ENCODE measurements around the gene STK40.
A peak's percentile ranks its signal among the peaks of the same experiment; 100 is the strongest.

Gene STK40

GRCh38 chr1:36389261-36389660 lies 3.5 kb upstream of the STK40 start:
- H3K4me2 ChIP-seq (ENCODE audit: low read depth, low read length): no peak overlapping the region
- H3K4me1 ChIP-seq (ENCODE audit: low read length): peaks cover 32% of the 10 kb centered on the region
- no peaks in the 10 kb centered on the region for H3K36me3 ChIP-seq (replicated peaks; ENCODE audit: insufficient read depth, low read length)
- H3K9me3 ChIP-seq (replicated peaks; ENCODE audit: insufficient read depth, low read length): no peaks in the 10 kb centered on the region
- H3K27me3 ChIP-seq (replicated peaks; ENCODE audit: insufficient read depth, low read length): no peaks in the 10 kb centered on the region
- peaks cover 39% of the 10 kb centered on the region for H3F3A ChIP-seq (ENCODE audit: insufficient read depth, low read length)
- no peak overlapping the region for H3K9ac ChIP-seq (ENCODE audit: low read length)
- DNase-seq: no peak
- peak overlapping the region; percentile 26; the same call in 1 of the 2 replicates for H3K27ac ChIP-seq (ENCODE audit: low read length)
- H3K9me2 ChIP-seq (replicated peaks; ENCODE audit: insufficient read depth, low read length): no peaks in the 10 kb centered on the region
- H3K79me2 ChIP-seq (ENCODE audit: low read length): peaks cover 21% of the 10 kb centered on the region
- H3K4me3 ChIP-seq (ENCODE audit: low read length): no peak overlapping the region
- no peaks in the 10 kb centered on the region for H4K20me1 ChIP-seq (ENCODE audit: insufficient read depth, low read length)
- no peak overlapping the region for H2AFZ ChIP-seq (ENCODE audit: low read length)
- no peak for TF ChIP-seq EZH2phosphoT487 (IDR thresholded peaks at IDR 0.05; ENCODE audit: low read length)
- no peak for TF ChIP-seq EZH2 (optimal IDR thresholded peaks at IDR 0.05; ENCODE audit: low read depth, low read length)
- TF ChIP-seq, protein P1, sequence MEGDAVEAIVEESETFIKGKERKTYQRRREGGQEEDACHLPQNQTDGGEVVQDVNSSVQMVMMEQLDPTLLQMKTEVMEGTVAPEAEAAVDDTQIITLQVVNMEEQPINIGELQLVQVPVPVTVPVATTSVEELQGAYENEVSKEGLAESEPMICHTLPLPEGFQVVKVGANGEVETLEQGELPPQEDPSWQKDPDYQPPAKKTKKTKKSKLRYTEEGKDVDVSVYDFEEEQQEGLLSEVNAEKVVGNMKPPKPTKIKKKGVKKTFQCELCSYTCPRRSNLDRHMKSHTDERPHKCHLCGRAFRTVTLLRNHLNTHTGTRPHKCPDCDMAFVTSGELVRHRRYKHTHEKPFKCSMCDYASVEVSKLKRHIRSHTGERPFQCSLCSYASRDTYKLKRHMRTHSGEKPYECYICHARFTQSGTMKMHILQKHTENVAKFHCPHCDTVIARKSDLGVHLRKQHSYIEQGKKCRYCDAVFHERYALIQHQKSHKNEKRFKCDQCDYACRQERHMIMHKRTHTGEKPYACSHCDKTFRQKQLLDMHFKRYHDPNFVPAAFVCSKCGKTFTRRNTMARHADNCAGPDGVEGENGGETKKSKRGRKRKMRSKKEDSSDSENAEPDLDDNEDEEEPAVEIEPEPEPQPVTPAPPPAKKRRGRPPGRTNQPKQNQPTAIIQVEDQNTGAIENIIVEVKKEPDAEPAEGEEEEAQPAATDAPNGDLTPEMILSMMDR (IDR thresholded peaks at IDR 0.05; ENCODE audit: low read length): no peak

GRCh38 chr1:36387141-36387949 lies 1.6 kb upstream of the STK40 start:
- Histone ChIP-seq H3K27ac (ENCODE audit: low read length) (peak overlapping the region; percentile 99), H3K79me2 (ENCODE audit: low read length) (peaks cover 32% of the 10 kb centered on the region), H2AFZ (ENCODE audit: low read length) (peak overlapping the region; percentile 37), H3K9ac (ENCODE audit: low read length) (peak overlapping the region; percentile 99), H4K20me1 (ENCODE audit: insufficient read depth, low read length) (no peaks in the 10 kb centered on the region), H3K27me3 (replicated peaks; ENCODE audit: insufficient read depth, low read length) (no peaks in the 10 kb centered on the region), H3K9me2 (replicated peaks; ENCODE audit: insufficient read depth, low read length) (no peaks in the 10 kb centered on the region), H3K4me1 (ENCODE audit: low read length) (peaks cover 33% of the 10 kb centered on the region), H3K4me2 (ENCODE audit: low read depth, low read length) (peak overlapping the region; percentile 99), H3K36me3 (replicated peaks; ENCODE audit: insufficient read depth, low read length) (no peaks in the 10 kb centered on the region), H3K9me3 (replicated peaks; ENCODE audit: insufficient read depth, low read length) (no peaks in the 10 kb centered on the region), H3F3A (ENCODE audit: insufficient read depth, low read length) (peaks cover 39% of the 10 kb centered on the region), H3K4me3 (ENCODE audit: low read length) (peak overlapping the region; percentile 85)
- DNase-seq: peak; percentile 18
- TF ChIP-seq EZH2phosphoT487 (IDR thresholded peaks at IDR 0.05; ENCODE audit: low read length) (no peak), EZH2 (optimal IDR thresholded peaks at IDR 0.05; ENCODE audit: low read depth, low read length) (no peak)
- TF ChIP-seq, protein P1 (IDR thresholded peaks at IDR 0.05; ENCODE audit: low read length): no peak

DNA sequence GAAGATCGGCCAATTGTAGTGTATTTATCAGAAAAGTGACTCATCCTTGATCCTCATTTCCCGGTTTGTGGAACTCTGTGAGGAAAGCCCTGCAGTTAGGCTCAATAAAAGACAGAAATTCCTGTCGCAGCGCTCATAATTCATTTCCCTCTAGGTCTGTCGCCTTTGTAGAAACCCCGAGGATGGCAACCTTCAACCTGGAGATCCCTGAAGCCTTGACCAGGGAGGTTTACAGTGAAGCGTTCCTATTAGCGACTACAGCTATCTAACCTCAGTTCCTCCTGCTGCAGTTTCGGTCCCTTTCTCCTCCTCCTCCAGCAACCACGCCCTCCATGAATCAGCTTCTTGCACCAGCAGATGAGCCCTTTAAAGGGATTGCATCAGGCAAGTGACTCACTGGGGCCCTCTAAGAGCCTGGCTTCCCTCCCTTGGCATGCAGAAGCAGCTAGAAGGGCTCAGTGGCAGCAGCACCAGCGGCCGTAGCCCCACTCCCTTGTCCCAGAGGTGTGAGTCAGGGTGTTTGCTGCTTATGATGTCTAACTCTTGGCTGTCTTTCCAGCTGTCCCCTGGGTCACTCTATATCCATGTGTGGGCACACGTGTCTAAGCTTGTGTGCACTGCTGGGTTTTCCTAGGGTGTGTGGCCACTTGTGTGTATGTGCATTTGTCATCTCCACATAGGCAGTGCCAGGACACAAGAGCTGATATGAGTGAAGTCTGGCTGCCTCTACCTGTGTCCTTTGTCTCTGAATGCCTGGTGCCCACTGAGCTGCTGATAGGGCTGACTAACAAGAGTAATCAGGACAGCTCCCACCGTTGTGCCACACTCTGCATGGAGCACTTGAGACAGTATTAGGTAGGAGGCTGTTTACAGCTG lies 779 bp upstream of the STK40 start:
- peaks cover 40% of the 10 kb centered on the region for H3K79me2 ChIP-seq (ENCODE audit: low read length)
- peak overlapping the region; percentile 37 for H2AFZ ChIP-seq (ENCODE audit: low read length)
- H3K27me3 ChIP-seq (replicated peaks; ENCODE audit: insufficient read depth, low read length): no peaks in the 10 kb centered on the region
- H3K9me2 ChIP-seq (replicated peaks; ENCODE audit: insufficient read depth, low read length): no peaks in the 10 kb centered on the region
- H3K4me3 ChIP-seq (ENCODE audit: low read length): peak overlapping the region; percentile 85
- no peaks in the 10 kb centered on the region for H3K9me3 ChIP-seq (replicated peaks; ENCODE audit: insufficient read depth, low read length)
- H3K4me2 ChIP-seq (ENCODE audit: low read depth, low read length): peak overlapping the region; percentile 99
- no peaks in the 10 kb centered on the region for H4K20me1 ChIP-seq (ENCODE audit: insufficient read depth, low read length)
- peak overlapping the region; percentile 99 for H3K9ac ChIP-seq (ENCODE audit: low read length)
- TF ChIP-seq EZH2 (optimal IDR thresholded peaks at IDR 0.05; ENCODE audit: low read depth, low read length) (no peak), EZH2phosphoT487 (IDR thresholded peaks at IDR 0.05; ENCODE audit: low read length) (no peak)
- TF ChIP-seq, protein P1 (IDR thresholded peaks at IDR 0.05; ENCODE audit: low read length): no peak; the same call in 1 of the 2 replicates
- peak; percentile 96 for DNase-seq
- peaks cover 39% of the 10 kb centered on the region for H3F3A ChIP-seq (ENCODE audit: insufficient read depth, low read length)
- H3K36me3 ChIP-seq (replicated peaks; ENCODE audit: insufficient read depth, low read length): no peaks in the 10 kb centered on the region
- peak overlapping the region; percentile 99 for H3K27ac ChIP-seq (ENCODE audit: low read length)
- H3K4me1 ChIP-seq (ENCODE audit: low read length): peaks cover 33% of the 10 kb centered on the region

All from MM.1S (cell line).